GM19438 (cell line): ENCODE results near the gene KRTAP12-1.

Source experiments
- ATAC-seq: cut with Tn5 transposase; IDR thresholded peaks from one replicate; pipeline ENCODE4 v1.9.1; 2021; ENCODE audit warnings: low read depth; ENCODE audit not compliant: unreplicated experiment

KRTAP12-1 gene, protein sequence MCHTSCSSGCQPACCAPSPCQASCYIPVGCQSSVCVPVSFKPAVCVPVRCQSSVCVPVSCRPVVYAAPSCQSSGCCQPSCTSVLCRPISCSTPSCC

DNA sequence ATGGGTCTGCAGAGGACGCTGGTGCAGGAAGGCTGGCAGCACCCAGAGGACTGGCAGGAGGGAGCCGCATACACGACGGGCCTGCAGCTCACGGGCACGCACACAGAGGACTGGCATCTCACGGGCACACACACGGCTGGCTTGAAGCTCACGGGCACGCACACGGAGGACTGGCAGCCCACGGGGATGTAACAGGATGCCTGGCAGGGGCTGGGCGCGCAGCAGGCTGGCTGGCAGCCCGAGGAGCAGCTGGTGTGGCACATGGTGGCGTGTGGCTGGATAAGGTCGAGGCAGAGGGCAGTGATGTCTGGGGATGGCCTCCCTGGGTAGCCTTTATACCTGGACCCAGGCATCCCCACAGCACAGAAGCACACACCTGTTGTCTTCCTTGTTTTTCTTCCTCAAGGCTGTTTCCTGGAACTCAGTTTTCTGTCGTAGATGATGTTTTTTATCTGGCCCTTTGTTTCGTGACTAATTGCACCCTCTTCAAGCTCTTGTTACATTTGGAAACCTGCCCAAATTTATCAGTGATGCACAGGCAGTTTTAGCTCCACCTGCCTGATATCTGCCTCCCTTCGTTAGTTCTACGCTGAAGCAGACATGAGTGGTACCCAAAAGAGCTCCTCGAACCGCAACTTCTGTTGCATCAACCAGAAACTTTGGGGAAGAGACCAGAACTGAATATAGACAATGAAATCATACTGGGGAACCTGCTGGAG, at the start of gene KRTAP12-1:
TSS of gene KRTAP12-1 (minus strand) at position 303 of the 719 bp plus-strand sequence. CDS start at position 263, 40 bp downstream.
- no peak for ATAC-seq

DNA sequence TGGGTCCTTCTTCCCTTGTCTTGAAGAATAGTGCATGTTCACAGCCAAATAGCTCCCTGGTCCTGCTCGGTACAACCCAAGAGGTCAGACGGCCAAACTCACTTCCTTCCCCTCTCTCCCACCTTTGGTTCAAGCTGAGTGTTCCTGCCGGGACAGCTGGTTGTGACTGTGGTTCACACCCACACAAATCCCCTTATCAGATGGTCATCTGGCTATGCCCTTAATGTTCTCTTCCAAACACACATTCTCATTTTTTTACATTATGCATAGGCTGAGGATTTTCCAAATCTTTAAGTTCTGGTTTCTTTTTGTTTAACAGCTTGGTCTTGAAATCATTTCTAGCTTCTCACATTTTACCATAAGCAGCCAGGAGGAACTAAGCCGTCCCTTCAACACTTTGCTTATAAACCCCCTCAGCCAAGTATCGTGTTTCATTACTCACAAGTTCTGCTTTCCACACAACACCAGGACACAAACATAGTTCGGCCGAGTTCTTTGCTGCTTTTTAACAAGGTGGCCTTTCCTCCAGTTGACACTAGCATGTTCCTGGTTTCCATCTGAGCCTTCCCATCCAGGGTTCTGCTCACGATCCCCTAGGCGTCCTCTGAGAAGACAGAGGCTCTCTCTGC, 49.1 kb upstream of the KRTAP12-1 start:
- no peak for ATAC-seq

GRCh38 chr21:44730028-44730395, 48.0 kb upstream of the KRTAP12-1 start:
- ATAC-seq = no peak

DNA sequence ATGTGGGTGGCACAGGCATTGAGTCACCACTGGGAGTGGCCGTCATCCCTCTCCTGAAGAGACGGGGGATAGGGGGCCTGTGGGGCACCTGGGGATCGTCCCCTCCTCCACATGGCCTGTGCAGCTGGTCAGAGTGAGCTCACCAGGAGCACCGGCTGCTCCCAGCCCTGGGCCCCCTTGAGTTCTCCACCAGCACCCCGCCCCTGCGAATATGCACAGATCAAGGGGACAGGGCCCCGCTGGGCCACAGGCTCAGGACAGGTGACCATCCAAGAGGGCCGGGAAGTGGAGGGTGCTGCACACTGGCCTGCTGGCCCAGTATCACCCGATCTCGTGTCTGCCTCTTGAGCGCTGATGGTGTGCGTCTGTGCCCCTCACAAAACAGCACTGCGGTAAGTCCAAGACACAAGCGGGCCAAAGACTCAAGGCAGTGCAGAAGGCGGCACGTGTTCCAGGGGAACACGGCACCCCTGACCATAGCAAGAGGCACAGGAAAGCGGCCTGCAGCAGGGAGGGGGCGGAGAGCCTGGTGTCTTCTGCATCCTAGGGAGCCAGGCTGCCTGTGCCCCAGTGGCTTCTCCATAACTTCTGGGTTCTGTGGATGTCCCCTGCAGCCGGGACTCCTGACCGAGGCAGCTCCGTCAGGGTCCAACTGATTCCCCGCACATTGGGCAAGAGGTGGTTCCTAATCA, 47.5 kb upstream of the KRTAP12-1 start:
- ATAC-seq = no peak

DNA sequence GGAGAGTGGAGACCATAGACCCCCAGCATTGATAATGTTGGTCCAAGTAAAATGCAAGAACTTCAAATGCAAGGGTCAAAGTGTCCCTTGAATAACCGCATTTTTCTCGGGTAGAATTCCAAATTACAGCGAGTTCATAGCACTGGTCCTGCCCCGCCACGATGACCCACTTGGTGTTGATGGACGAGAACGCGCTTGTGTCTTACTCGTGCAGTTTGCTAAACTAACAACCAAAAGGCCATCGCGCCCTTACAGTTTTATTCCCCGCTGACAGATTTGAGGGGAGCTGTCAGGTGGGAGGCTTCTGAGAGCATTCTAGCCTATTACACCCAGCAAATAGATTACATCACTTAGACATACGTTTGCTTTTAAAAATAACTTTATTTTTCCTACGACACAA, 46.8 kb upstream of the KRTAP12-1 start:
- ATAC-seq = no peak

DNA sequence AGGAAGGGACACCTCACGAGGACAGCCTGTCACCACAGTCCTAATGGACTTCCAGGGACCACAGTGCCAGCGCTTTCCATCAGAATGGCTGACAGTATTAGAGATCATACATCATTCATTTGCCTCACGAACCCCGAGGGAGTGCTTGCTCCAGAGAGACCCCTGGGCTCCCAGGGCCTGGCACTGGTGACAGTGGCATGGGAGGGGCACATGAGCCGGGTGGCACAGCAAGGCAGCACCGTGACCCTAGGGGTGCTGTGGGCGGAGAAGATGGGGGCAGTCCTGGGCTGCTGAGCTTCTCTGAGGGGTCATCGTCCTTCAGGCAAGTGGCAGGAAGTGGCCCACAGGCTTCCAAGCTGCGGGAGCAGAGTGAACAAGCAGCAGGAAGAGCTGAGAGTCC, 45.8 kb upstream of the KRTAP12-1 start:
- ATAC-seq = no peak

GRCh38 chr21:44727321-44727720, 45.4 kb upstream of the KRTAP12-1 start:
- no peak for ATAC-seq

- ATAC-seq = no peak
These were observed 44.9 kb upstream of the KRTAP12-1 start for GRCh38 chr21:44726826-44727225.

DNA sequence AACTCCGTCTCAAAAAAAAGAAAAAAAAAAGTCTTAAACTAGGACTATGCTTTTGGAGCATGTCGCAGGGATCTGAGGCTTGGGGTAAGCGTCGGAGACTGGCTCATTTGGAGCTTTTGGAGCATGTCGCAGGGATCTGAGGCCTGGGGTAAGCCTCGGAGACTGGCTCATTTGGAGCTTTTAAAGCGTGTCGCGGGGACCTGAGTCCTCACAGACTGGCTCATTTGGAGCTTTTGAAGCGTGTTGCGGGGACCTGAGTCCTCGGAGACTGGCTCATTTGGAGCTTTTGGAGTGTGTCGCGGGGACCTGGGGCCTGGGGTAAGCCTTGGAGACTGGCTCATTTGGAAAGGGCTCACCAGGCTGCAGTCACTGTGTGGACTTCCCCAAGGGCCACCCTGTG, 43.0 kb upstream of the KRTAP12-1 start:
- no peak for ATAC-seq

DNA sequence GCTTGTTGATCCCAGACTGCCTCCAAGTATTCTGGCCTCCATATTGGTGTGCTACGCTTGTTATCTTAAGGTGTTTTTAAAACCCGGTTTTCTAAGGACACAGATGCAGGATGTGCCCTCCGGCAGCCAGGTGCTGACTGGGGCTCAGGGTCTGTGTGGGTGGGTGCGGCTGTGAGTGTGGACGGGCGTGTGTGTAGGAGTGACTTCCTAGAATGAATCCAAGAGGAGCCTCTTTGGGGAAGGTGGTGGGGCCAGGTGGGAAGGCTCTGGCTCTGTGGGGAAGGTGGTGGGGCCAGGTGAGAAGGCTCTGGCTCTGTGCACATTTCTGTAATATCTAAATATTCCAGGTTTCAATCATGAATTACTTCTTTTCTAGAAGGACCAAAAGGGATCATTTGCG, 42.2 kb upstream of the KRTAP12-1 start:
- ATAC-seq = no peak

GRCh38 chr21:44723177-44724131, 41.5 kb upstream of the KRTAP12-1 start:
- ATAC-seq = no peak

DNA sequence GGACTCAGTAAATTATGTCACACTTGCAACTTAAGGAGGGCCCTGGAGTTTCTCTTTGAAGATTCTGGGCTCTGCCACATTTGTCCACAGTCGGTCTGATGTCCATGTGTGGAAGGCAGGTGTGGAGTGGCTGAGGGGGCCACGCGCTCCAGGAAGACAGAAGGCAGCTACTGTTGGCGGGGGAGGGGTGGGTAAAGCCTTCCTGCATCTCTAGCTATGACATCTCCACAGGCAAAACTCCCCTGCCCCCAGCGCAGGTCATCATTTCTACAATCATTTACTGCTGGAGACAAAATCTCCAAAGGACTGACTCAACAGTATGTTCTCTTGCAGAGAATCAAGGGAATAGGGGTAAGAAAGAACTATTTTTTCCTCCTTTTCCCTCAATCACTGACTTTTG, 40.8 kb upstream of the KRTAP12-1 start:
- ATAC-seq = no peak

DNA sequence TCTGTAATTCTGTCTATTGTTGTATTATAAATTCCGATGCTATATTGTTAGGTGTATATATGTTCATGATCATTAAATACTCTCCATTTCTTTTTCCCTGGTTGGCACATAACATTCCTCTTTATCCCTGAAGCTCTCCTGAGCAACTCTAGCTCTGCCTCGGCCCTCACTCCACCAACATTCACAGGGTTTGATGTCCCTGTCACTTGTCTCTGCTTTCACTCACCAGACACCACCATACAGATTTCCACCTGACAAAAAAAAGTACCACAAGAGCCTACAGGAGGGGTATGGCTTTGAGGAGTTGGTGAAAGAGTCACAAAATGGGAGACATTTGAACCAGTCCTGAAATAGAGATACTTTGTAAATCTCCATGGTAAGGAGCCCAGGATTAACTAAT, 38.2 kb upstream of the KRTAP12-1 start:
- no peak for ATAC-seq

DNA sequence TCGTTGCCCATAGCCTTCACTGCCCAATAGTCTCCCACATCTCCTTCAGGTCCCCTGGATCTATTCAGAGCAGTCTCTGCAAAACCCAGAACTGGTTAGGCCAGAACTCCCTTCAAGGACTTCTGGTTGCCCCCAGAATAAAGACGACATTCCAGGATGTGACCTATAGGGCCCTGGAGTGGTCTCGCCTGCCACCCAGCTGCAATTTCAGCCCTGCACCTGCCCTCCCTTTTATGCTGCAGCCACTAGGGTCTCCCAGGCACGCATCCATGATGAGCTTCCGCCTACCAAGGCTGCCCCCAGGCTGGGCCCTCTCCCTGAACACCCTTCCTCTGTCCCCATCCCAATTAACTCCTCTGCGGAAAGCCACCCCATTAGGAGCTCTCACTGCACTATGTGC, 36.6 kb upstream of the KRTAP12-1 start:
- ATAC-seq = no peak

DNA sequence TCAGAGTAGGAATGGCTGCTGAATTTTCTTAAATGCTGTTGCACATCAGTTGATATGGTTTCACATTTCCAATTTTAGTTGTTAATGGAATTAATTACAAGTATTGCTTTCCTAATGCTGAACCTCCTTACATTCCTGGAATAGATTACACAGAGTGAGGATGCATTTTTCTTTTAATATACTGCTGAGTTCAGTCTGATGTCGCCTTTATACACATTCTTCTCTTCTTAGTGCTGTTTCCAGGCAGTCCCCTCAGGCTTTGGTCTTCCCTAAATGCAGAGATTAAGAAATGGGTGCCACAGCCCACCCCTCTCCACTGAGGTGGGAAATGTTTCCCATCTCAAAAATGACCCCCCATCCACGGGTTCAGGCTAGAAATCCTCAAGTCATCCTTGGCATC, 36.1 kb upstream of the KRTAP12-1 start:
- no peak for ATAC-seq

GRCh38 chr21:44716984-44717383, 35.0 kb upstream of the KRTAP12-1 start:
- ATAC-seq = no peak

DNA sequence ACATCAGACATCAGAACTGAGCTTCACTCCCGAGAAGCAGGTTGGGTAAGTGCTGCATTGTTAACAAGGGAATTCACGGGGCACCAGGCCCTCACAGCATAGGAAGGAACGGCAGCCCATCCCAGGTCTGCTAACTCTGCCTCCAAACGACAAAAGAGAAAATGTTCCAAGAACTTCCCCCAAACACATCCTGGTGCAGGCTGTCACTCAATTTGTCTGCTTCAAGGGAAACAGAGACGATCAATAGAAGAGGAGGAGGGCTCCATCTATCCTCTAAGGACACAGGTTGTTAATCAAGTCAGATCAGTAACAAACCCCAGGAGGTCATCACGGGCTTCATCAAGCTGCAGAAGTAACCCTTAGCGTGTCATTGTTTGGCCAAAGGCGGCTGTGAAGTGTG, 32.9 kb upstream of the KRTAP12-1 start:
- no peak for ATAC-seq

GRCh38 chr21:44713846-44714245, 31.9 kb upstream of the KRTAP12-1 start:
- ATAC-seq = no peak

DNA sequence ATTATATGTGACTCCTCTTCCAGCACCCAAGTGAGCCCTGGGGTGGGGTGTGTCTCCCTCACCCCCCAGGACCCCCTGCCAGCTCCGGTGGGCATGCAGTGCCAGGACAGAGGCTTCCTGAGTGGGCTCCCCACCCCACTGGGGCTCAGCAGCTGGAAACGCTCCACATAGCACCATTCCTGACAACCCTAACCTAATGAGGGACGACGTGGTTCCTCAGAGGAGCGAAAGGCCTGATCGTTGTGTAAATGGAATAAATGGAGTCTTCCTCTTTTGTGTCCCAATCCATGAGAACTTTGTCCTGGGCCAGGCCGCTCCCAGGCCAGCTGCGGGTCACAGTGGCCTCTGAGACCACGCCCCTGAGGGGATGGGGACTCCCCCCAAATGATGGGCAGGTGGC, 31.2 kb upstream of the KRTAP12-1 start:
- ATAC-seq = no peak

GRCh38 chr21:44712203-44713028, 30.5 kb upstream of the KRTAP12-1 start:
- no peak for ATAC-seq
